GM12864 (cell line): ENCODE data around the gene FAM47B.

Experiments used
- DNase-seq: peaks from one replicate; pipeline ENCODE4 v3.0.0-alpha.2; 2011; ENCODE audit warnings: low read depth
- H3K4me3 ChIP-seq: 2 replicates; pipeline ENCODE4 v1.5.1; 2011; ENCODE audit warnings: mild to moderate bottlenecking, low read depth, low read length, control low read depth
- CTCF ChIP-seq: IDR thresholded peaks from 2 replicates; pipeline ENCODE4 v1.5.1; 2011; ENCODE audit warnings: low read depth, mild to moderate bottlenecking, moderate library complexity, low read length, control low read depth, inconsistent platforms; ENCODE audit errors: missing control alignments

Gene FAM47B

GRCh38 chrX:34917146-34917545, 25.4 kb upstream of the FAM47B start:
- TF ChIP-seq CTCF = no peak
- DNase-seq = no peak

GRCh38 chrX:34918091-34918736, 24.4 kb upstream of the FAM47B start:
- no peak for TF ChIP-seq CTCF
- no peak for DNase-seq
- H3K4me3 ChIP-seq = no peak overlapping the region

More at GRCh38 chrX:34917146-34917545, 25.4 kb upstream of the FAM47B start:
- no peak overlapping the region for H3K4me3 ChIP-seq

- TF ChIP-seq CTCF = no peak
- no peak for DNase-seq
- no peak overlapping the region for H3K4me3 ChIP-seq
These were observed 23.7 kb upstream of the FAM47B start for GRCh38 chrX:34918856-34919255.

- DNase-seq = no peak
- no peak overlapping the region for H3K4me3 ChIP-seq
- no peak for TF ChIP-seq CTCF
These were observed 14.7 kb upstream of the FAM47B start for GRCh38 chrX:34927866-34928265.

GRCh38 chrX:34943235-34943634, 639 bp downstream of the FAM47B start:
- TF ChIP-seq CTCF = no peak
- no peak overlapping the region for H3K4me3 ChIP-seq
- no peak for DNase-seq

- H3K4me3 ChIP-seq = no peak overlapping the region
- no peak for TF ChIP-seq CTCF
- DNase-seq = no peak
These were observed 14.3 kb downstream of the FAM47B start for GRCh38 chrX:34956916-34957315.

GRCh38 chrX:34961662-34962061, 19.1 kb downstream of the FAM47B start:
- no peak for TF ChIP-seq CTCF
- no peak for DNase-seq
- no peak overlapping the region for H3K4me3 ChIP-seq
